Measurements from ENCODE around the gene SLC25A25.

SLC25A25 gene

DNA sequence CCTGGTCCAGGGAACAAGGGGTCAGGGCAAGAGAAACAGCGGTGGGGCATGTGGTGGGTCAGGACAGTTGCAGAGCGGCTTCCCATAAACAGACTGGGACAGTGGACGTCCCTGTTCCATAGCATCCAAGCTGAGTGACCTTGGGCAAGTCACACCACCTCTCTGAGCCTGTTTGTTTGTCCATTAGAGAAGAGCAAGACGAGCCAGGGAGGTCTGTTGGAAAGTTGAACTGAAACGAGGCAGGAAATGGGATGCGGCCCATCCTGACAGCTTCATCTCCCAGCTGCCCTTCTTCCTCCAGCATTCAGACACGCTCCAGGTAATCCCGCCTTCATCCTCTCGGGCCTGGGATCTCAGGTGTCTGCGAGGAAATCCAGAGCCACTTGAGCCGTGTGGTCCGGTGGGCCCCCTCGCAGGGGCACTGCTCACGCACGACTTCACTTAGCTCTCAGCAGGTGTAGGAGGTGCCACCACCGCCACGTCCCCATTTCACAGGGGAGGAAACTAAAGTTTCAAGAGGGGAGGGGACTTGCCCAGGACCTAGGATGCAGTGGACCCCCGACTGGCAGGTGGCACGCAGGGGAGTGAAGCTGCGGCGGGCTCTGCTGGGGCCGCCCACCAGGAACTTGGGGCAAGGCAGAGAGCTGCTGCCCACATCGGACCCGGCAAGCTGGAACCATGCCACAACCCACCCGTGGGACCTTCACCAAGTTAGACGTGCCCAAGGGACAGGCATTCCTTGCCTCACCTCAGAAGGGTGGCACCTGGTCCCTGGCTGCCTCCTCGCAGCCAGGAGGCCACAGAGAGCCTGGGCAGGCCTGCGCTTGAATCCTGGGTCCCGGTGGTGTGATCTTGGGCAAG lies 46.5 kb downstream of the SLC25A25 start:
- no peak for DNase-seq

DNA sequence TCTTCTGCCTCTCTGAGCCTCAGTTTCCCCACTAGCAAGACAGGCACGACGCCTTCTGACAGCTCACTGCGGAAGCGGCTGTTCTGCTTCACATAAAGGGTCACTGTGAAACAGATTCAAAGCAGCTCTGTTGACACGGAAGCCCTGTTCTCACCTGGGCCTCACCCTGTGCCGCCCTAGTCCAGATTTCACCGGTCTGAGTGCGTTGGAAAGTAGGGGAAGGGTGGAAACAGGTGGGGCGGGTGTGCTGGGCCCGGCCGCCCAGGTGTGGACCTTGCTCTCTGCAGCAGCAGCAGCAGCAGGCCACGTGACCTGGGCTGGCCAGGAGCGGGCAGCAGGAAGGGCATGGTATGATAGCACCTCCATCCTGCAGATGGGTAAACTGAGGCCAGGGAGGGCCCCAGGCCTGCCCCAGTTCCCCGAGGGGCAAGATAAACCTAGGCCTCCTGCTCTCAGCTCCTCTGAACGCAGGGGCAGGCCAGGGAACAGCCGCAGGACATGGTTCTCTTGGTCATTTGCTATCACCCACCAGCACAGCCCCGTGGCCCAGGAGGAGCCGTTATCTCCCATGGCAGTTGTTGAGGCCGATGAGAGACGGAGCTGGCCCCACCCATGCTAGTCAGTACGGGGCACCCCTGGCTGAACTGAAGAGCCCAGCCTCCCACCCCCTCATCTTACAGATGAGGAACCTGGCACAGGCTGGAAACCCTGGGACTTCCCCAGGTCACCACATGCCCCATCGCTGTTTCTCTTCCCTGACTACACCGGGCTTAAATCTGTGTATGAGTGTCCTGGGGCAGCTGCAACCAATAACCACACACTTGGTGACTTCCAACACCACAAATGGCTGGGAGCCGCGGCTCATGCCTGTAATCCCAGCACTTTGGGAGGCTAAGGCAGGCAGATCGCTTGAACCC lies 47.4 kb downstream of the SLC25A25 start:
- DNase-seq = peak; percentile 89 to 97

DNA sequence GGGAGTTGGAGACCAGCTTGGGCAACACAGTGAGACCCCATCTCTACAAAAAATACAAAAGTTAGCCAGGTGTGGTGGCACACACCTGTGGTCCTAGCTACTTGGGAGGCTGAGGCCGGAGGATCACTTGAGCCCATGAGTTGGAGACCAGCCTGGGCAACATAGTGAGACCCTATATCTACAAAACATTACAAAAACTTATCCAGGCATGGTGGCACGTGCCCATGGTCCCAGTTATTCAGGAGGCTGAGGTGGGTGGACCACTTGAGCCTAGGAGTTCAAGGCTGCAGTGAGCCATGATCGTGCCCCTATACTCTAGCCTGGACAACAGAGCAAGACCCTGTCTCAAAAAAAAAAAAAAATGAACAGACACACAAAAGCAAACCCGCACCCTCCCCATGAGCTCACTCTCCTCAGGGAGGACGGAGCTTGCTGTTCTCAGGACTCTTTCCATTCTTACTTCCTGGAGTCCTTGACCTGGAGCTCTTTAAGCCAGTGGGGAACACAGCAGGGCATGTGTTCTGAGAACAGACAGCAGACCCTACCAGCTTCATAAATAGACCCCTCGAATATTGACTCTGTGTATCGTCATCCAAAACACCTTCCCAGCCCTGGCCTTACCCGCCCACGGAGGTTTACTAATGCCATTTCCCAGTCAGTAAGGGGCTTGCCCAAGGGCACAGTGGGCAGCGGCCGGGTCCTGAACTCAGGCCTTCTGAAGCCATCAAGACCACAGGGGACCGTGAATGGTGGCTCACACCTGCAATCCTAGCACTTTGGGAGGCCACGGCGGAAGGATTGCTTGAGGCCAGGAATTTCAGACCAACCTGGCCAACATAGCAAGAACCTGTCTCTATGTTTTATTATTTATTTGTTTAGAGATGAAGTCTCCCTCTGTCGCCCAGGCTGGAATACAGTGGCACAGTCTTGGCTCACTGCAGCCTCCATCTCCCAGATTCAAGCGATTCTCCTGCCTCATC lies 48.4 kb downstream of the SLC25A25 start:
- no peak for DNase-seq

DNA sequence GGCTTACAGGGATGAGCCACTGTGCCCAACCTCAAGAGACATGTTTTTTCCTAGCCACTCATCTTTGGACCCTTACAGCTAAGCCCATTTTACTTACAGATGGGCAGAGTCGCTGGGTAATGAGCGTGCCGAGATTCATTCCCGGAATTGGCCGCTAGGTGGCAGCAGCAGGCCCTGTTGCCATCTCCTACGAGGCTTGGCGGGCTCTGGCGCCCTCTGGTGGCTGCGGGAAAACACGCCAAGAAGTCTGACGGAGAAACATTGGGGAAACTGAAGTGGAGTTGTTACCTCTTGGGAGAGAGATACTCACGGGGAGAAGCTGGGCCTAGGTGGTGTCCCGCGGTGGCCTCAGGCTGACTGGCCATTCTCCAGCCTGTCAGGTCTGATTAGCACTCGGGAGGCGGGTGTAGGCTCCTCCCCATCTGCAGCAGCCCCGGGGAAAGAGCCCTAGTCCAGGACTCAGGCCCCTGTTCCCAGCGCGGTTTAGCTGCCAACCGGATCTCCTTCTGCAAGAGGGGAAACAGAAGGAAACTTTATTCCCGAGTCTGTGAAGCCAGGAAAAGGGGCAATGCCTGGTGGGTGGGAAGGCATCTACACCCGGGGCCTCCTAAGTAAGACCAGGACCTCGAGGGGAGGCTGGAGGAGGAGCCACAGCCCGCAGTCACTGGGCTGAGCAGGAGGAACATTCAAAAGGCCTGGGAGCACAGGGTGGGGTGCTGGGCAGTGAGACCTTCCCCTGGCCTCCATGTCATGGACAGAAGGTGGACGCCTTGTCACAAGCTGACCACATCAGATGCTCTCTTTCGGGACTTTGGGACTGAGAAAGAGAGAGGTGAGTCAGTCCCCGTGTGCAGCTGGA lies 49.8 kb downstream of the SLC25A25 start:
- DNase-seq = peak; percentile 77 to 100

DNA sequence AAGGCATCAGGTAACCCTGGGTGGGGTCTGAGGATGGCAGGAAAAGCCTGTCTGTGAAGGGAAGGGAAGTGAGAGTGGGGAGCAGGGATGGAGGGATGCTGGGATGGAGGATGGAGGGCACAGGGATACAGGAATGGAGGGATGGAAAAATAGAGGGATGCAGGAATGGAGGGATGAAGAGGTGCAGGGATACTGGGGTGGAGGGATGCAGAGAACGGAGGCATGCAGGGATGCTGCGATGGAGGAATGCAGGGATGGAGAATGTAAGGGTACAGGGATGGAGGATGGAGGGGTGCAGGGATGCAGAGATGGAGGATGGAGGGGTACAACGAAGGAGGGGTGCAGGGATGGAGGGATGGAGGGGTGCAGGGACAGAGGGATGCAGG lies 50.4 kb downstream of the SLC25A25 start:
- no peak for DNase-seq

DNA sequence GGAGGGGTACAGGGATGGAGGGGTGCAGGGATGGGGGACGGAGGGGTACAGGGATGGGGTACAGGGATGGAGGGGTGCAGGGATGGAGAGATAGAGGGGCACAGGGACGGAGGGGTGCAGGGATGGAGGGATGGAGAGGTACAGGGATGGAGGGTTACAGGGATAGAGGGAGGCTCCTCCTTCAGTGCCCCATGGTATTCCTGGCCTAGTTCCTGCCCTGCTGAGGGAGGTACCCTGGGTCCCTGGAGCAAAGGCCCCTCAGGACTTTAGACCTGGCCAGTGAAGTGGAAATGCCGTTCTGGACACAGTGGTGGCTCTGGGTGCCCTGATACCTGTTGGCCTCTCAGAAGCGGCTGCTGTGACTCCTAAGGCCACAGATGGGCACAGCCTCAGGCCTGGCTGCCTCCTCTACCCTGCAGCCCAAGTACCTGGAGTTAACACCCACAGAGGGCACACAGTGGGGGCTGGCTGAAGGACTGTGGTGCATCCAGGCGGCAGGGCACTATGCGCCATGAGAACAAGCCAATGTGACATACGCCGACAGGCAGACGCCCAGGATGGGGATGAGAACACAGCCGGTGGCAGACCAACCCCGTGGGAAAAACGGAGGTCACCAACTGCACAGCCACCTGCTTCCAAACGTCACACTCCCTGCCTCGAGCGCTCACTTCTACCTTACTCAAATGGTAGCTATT lies 51.1 kb downstream of the SLC25A25 start:
- no peak for DNase-seq

DNA sequence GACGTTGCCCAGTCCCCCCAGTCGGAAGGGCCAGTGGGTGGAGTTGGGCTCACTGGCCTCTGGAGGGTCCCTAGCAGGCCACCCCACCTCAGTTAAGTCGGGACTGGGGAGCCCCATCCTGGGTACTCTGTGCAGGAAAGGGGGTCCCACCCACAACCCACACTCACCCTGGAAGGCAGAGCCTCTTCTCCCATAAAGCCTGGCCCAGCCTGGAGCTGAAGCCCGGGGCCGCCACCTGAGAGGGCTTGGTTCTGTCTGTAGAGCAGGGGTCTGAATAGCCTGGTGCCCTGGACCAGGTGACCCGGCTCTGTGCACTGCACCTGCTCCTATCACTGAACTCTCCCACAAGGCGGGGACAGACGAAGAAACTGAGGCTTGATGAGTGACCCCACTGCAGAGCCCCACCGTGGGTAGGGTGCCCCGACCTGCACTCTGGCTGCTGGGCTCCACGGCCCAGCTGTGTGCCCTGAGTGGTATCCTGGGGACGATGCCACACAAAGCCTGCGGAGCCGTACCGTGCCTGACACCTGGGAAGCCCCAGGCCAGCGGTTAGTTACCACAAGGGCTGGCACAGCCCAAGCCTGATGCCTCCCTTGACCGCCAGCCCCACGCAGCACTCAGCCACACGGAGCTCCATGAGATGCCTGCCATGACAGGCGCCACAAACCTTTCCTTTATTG lies 52.2 kb downstream of the SLC25A25 start:
- DNase-seq = no peak

DNA sequence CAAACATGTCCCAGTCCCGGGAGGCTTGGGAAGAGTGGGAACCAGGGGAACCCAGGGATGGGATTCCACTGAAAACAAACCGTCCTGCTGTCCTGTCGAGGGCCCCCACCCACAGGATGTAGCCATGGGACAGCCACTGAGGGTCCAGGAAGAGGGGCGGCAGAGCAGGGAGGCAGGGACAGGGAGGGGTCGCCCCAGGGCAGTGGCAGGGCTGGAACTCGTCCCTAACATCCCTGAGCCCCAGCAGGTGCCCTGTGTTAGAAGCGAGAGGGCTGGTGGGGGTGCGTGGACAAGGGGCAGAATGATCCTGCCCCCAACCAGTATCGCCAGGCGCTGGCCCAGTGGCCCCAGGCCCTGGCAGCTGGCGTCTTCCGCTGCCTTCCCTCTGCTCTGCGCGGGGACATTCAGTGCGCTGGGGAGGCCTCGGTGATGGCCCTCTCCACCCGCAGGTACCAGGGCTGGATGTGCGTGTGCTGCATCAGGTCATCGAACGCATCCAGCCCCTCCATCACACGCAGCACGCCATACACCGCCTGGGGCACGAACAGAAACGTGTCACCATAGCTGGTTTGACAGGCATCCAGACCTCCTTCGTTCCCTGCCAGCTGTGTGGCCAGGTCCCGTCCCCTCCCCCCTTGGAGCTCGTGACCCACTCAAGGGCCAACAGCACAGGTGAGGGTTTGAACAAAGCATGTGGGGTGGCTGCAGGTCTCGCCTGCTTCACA lies 52.9 kb downstream of the SLC25A25 start:
- DNase-seq = no peak

DNA sequence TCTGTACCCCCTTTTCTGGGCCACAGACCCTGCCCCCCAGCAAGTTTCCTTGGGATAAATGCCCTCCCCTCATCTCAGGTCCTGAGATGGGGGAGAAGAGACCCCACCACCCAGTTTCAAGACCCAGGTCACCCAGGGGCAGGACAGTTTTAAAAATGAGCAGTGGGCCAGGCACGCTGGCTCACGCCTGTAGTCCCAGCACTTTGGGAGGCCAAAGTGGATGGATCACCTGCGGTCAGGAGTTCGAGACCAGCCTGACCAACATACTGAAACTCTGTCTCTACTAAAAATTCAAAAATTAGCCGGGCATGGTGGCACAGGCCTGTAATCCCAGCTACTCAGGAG lies 53.4 kb downstream of the SLC25A25 start:
- DNase-seq = no peak

DNA sequence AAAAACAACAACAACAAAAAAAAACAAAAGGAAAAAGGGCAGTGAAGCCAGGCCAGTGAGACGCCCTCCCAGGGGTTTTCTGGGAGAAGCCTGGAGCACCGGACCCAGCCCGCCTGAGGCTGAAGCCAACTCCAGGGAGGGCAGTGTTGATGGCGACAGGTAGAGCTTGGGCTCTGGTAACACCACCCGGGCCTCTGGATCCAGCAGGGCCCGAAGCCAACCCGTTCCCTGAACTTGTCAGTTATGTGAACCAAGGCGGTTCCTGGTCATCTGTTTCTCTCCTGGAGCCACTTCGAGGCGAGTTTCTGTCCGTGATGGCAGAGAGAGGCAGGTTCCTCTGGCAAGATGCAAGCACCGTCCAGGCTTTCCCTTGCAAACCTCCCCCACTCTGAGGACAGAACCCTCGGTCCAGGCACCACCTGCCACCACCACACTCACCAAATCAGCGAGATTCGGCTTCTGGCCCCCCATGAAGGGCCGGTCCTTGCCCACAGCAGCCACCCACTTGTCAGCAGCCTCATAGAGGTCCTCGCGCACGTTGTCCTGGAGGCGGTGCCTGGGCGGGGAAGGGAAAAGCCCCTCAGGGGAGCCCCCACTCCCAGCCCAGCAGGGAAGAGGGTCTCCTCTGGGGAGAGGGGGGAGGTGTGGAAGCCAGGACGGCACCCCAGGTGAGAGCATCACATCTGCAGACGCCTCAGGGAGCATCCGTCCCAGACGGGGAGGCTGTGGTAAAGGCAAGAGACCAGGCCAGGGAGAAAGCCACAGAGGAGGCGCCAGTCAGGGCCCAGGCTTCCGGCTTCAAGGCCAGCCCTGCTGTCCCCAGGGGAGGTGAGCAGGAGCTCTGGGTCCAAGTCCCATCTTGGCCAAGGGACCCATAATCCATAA lies 54.1 kb downstream of the SLC25A25 start:
- DNase-seq = no peak

DNA sequence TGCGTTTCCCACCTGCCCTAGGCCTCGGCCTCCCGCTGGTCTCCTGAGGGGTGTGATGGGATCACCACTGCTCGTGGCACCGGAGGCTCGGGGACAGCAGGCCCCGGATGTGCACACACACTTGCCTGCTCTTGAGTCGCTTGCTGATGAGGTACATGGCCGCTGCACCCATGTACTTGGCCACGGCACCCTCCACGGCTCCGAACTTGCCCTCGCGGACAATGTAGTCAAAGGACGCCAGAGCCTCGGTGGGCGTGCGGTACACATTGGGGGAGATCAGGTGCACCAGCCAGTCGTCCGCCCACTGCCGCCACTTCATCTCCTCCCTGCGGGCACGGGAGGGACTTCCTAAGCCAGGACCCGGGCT lies 54.8 kb downstream of the SLC25A25 start:
- DNase-seq = no peak

DNA sequence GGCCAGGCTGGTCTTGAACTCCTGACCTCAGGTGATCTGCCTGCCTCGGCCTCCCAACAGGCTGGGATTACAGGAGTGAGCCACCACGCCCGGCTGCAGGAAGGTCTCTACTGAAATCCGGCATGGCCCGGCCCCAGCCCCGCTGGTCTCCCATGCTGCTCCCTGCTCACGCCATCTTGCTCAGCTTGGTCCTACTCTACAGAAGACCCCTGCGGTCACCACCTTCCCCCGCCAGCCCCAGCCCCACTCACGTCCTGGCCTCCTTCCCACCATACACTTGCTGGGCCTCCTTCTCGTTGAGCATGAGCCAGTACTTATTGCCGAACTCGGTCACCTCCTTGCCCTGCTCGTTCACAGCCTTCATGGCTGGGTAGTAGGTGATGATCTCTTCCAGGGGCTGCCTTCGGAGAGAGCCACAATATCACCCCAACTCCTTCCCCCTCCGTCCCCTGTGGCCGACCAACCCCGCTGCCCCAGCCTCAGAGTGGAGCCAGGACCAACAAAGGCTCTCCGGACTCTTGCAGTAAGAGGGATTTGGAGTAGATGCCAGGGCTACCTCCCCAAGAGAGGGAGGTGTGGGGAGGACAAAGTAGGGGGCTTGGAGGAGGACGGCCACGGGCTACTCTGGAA lies 55.5 kb downstream of the SLC25A25 start:
- no peak for DNase-seq

DNA sequence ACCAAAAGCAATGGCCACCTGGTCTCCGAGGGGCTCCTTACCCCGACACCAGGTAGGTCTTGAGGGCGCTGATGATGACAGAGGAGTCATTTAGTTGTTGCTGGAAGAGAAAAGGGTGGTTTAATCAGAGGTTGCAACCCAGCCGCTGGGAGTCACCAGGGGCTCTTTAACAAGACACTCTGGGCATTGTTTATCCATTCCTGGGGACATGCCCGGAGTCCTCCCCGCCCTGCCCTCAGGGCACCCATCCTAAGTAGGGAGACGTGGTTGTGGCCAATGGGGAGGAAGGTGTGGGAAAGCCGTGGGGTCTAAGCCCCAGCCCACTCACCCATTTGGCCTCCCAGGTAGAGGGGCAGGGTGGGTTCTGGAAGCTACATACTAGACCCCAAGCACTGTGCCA lies 56.4 kb downstream of the SLC25A25 start:
- DNase-seq = no peak

DNA sequence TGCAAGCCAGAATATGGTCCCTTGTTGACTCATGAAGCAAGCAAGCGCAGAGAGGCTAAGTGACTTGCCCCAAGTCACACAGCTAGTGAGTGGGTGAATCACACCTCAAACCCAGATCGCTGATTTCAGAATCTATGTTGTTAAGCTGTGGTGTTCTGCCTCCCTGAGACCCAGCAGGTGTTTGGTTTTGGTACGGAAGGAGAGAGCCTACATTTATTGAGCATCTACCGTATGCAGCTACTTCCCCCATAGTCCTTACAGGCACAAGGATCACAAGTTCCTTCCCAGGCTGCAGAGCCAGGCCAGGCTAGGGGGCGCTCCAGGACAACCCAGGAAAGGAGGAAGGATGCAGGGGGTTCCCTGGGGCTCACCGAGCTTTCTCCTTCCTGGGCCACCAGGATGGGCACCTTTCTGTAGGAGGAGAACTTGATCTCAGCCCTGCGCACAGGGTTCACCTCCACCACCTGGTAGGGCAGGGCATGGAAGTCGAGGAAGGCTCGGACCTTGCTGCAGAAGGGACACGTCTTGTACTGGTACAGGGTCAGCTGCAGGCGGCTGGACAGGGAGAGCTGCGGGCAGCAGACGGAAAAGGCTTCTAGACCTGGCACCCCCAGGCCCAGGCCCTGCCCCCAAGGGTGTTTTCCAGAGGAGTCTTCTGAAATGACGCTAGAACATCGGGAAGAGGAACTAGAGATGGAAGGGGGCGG lies 57.0 kb downstream of the SLC25A25 start:
- peak; percentile 70 to 79 for DNase-seq

DNA sequence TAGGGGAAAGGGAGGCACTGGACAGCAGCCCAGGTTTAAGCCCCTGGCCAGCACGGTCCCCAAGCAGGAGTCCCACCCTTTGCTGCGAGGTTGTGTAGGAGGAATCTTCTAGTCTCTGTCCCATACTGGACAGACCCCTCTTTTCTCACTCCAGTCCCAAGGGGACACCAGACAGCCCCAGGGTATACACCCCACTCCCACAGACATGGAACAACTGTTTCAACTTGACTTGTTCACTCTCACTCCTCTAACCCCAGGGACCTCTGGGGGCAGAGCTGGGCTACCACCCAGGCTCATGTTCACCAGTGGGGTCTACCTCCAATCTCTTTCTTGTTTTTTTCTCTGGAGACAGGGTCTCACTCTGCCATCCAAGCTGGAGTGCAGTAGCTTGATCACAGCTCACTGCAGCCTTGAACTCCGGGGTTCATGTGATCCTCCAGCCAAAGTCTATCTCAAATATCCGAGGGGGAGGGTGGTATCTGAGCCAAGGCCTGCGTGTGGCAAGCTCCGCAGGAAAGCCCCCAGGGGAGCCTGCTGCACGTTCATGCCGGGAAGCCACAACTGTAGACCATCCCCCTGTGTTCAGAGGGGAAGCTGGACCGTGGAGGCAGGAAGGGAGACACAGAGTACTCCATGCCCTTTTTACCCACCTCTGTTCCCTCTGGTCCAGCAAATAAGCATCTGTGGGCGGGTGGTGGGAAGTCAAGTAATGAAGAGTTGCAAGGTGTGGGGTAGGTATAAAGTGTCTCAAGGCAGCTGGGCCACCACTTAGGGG lies 57.7 kb downstream of the SLC25A25 start:
- no peak for DNase-seq

DNA sequence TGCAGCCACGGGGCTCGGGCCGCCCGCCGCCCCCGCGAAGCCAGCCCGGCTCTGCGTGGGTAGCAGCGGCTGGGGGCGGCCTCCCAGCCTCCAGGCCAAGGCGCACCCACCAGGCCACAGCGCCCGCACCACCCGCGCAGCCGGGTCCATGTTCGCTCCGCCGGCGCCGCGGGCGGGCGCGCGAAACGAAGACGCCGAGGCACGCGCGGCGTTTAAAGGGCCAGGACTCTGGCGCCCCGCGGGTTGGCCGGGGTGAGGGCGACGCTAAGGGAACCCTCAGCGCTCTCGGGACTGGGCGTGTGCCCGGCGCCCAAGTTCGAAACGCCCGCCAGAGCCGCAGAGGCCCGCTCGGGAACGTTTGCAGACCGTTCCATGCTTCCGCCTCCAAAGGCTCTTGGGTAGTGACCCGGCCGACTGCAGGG lies 59.5 kb downstream of the SLC25A25 start, which contains the start of gene PTGES2:
TSS of gene PTGES2 (minus strand) at position 162 of the 422 bp plus-strand sequence. CDS start at position 150, 12 bp downstream.
- peak; percentile 77 to 84 for DNase-seq
